ENCODE measurements around the gene STIM1.

The STIM1 gene

GRCh38 chr11:3856856-3857553 lies 1.5 kb downstream of the STIM1 start:
- DNase-seq = no peak

GRCh38 chr11:3857628-3858027 lies 2.2 kb downstream of the STIM1 start:
- no peak for DNase-seq

- no peak for DNase-seq
These were observed 4.0 kb downstream of the STIM1 start for GRCh38 chr11:3859373-3859881.

- peak in 1 of 2 experiments; percentile 73 for DNase-seq
These were observed 4.9 kb downstream of the STIM1 start for GRCh38 chr11:3860375-3860774.

GRCh38 chr11:3860898-3861393 lies 5.5 kb downstream of the STIM1 start:
- DNase-seq = peak in 1 of 2 experiments; percentile 39

GRCh38 chr11:3861683-3862082 lies 6.2 kb downstream of the STIM1 start:
- DNase-seq = no peak

GRCh38 chr11:3865388-3866193 lies 10.1 kb downstream of the STIM1 start:
- DNase-seq = no peak

GRCh38 chr11:3866206-3866605 lies 10.7 kb downstream of the STIM1 start:
- no peak for DNase-seq

GRCh38 chr11:3866836-3867208 lies 11.4 kb downstream of the STIM1 start:
- no peak for DNase-seq

GRCh38 chr11:3867209-3868091 lies 12.0 kb downstream of the STIM1 start:
- no peak for DNase-seq

GRCh38 chr11:3873712-3874349 lies 18.4 kb downstream of the STIM1 start:
- DNase-seq = no peak

- no peak for DNase-seq
These were observed 21.1 kb downstream of the STIM1 start for GRCh38 chr11:3876613-3877012.

- no peak for DNase-seq
These were observed 22.1 kb downstream of the STIM1 start for GRCh38 chr11:3877364-3878257.

- DNase-seq = no peak
These were observed 22.8 kb downstream of the STIM1 start for GRCh38 chr11:3878258-3878584.

GRCh38 chr11:3879216-3879966 lies 23.9 kb downstream of the STIM1 start:
- DNase-seq = no peak

- DNase-seq = no peak
These were observed 24.6 kb downstream of the STIM1 start for GRCh38 chr11:3879967-3880542.

GRCh38 chr11:3880724-3881123 lies 25.3 kb downstream of the STIM1 start:
- DNase-seq = no peak

GRCh38 chr11:3882655-3883054 lies 27.2 kb downstream of the STIM1 start:
- no peak for DNase-seq

- no peak for DNase-seq
These were observed 30.4 kb downstream of the STIM1 start for GRCh38 chr11:3885855-3886254.

- DNase-seq = no peak
These were observed 31.5 kb downstream of the STIM1 start for GRCh38 chr11:3886985-3887384.
